ENCODE results near the gene SEMG2.

DNA sequence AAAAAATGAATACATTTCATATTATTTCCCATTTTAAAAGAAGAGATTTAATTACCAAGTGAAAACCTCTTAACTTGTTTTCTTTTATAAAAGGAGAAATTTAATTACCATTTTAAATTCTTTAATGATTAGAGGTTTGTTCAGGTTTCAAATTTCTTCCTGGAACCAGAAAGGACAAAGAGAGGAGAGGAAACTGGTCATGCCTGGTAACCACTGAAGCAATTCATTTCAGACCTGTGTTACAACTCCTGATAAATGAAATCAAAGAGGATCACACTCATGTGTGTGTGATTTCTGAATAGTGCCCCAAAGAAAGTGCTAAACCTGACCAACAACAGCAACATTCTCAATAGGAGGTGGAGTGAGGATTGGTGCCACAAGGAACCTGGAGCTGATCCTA, 45.8 kb downstream of the SEMG2 start:
- TF ChIP-seq, protein P1, sequence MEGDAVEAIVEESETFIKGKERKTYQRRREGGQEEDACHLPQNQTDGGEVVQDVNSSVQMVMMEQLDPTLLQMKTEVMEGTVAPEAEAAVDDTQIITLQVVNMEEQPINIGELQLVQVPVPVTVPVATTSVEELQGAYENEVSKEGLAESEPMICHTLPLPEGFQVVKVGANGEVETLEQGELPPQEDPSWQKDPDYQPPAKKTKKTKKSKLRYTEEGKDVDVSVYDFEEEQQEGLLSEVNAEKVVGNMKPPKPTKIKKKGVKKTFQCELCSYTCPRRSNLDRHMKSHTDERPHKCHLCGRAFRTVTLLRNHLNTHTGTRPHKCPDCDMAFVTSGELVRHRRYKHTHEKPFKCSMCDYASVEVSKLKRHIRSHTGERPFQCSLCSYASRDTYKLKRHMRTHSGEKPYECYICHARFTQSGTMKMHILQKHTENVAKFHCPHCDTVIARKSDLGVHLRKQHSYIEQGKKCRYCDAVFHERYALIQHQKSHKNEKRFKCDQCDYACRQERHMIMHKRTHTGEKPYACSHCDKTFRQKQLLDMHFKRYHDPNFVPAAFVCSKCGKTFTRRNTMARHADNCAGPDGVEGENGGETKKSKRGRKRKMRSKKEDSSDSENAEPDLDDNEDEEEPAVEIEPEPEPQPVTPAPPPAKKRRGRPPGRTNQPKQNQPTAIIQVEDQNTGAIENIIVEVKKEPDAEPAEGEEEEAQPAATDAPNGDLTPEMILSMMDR (IDR thresholded peaks at IDR 0.05), result no peak
- TF ChIP-seq POLR2A (IDR thresholded peaks at IDR 0.05), result no peak

All from lower leg skin (tissue), 3 donors.